NCI-H2196 treated with DMSO at 0.1 percent for 48 hours (cell line): ENCODE data around the gene WDR82.

Experiments used
- DNase-seq: peaks from one replicate; lab custom pipeline; 2025; ENCODE audit not compliant: unreplicated experiment; lab: John Stamatoyannopoulos, UW

WDR82 gene

DNA sequence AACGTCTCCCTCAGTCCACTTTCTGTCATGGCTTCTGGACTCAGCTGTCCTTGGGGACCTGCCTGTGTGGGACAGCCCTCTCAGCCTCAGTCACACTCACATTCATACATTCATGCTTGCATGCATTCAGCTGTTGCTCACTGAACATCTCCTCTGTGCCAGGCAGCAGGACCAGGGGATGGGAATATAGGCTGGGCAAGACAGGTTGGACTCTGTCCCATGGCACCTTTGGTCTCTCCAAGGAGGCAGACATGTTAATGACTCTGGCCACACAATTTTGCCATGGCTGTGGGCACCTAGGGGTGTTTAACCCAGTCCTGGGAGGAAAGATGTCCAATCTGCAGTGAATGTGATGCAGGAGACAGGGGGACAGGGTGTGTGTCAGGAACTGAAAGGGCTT is 29.9 kb upstream of the WDR82 start:
- no peak for DNase-seq

- no peak for DNase-seq
Observed at GRCh38 chr3:52306978-52307377, 28.5 kb upstream of the WDR82 start.

GRCh38 chr3:52305926-52306325 is 27.5 kb upstream of the WDR82 start:
- no peak for DNase-seq

GRCh38 chr3:52303811-52304210 is 25.4 kb upstream of the WDR82 start:
- no peak for DNase-seq

DNA sequence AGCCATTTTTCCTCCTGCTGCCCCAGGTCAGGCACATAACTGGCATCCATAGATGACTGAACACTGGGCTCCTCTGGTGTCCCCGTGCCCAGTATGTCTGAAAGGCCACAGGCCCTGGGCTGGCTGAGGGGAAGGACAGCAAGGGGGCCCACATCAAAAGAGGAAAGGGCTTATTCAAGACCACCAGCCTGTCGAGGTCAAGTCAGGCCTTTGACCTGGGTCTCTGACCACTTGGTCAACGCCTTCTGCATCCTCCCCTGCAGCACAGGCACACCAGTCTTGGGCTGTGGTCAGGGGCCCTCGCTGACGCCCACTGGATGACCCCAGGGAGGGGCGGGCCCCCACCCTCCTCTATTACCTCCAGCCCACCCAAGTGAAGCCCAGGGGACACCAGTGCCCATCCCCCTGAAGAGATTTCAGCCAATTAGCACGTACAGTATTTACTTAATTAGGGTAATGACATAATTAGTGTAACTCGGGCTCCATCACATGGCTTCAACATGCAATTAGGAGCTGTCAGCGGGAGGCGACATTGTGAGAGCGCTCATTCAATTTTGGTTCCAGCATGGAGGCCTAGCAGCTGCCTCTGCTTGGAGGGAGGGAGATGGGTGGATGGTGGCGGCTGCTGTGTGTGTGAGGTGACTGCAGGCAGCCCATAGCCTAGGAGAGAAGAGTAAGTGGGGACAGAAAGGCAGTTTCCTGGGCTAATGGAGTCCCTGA is 24.1 kb upstream of the WDR82 start:
- no peak for DNase-seq

- no peak for DNase-seq
Observed at GRCh38 chr3:52299879-52300611, 21.6 kb upstream of the WDR82 start.

DNA sequence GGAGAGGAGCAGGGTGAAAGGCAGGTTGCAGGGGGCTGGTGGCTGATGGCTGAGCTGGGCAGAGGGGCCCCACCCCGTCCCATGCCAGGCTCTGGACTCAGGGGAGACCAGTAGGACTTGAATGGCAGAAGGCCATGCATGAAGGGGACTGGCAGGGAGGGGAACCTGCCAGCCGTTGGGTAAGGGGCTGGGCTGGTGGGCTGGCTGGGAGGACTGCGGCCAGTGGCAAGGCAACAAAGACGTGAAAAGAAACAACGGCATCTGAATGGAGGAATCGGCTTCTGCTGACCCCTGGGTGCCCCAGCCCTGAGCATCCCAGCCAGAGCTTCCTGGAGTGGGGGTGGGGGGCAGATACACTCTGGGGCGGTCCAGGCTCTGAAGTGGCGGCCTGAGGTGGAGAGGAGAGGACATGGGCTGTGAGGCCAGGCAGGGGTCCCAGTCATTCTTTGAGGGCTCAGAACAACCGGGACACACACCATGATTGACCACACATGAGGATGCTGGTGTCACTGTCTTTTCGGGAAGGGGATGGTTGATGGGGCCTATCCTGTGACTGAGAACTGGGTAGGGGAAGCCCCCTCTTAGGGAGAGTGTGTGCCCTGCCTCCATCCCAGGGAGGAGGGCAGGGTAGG is 20.9 kb upstream of the WDR82 start:
- no peak for DNase-seq

GRCh38 chr3:52298149-52299098 is 20.0 kb upstream of the WDR82 start:
- DNase-seq: no peak

DNA sequence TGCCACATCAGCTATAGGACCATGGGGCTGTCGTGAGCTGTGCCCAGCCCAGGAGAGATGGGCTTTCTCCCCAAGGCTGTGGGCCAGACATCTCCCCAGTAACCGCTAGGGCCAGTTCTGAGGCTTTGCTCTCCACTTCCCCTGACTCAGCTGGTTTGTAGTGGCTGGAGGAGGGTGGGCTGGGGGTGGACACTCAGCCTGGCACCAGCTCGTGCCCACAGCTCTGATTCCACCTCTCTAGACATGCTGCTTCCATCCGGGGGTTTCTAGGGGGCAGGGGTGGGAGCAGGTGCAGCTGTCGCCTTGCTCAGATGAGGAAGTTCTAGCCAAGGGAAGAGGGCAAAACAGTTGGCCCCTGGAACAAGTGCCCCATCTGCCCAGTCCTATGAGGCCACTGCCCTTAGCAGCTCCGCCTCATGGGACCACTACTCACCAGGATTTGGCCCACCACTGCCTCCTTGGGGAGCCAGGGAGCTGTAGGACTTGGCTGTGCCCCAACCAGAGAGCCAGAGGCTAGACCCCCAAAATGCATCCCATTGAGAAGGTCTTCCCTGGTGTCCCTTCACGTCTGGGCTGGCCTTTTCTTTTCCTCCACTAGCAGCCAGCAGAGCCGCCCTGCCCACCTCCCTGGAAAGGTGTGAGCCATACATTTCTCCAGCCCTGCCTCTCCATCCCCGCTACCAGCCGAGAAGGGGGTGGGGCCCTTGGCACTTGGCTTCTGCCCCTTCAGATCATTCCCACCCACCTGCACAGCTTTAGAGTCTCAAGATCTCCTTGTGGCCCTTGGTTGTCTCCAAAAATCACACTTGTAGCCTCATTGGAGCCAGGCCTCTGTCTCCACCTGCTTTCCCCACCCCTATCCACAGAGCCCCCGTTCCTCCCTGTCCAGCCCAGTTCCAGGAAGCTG is 19.0 kb upstream of the WDR82 start:
- DNase-seq: no peak

GRCh38 chr3:52295671-52296208 is 17.3 kb upstream of the WDR82 start:
- no peak for DNase-seq

GRCh38 chr3:52294320-52295150 is 16.1 kb upstream of the WDR82 start:
- no peak for DNase-seq

DNA sequence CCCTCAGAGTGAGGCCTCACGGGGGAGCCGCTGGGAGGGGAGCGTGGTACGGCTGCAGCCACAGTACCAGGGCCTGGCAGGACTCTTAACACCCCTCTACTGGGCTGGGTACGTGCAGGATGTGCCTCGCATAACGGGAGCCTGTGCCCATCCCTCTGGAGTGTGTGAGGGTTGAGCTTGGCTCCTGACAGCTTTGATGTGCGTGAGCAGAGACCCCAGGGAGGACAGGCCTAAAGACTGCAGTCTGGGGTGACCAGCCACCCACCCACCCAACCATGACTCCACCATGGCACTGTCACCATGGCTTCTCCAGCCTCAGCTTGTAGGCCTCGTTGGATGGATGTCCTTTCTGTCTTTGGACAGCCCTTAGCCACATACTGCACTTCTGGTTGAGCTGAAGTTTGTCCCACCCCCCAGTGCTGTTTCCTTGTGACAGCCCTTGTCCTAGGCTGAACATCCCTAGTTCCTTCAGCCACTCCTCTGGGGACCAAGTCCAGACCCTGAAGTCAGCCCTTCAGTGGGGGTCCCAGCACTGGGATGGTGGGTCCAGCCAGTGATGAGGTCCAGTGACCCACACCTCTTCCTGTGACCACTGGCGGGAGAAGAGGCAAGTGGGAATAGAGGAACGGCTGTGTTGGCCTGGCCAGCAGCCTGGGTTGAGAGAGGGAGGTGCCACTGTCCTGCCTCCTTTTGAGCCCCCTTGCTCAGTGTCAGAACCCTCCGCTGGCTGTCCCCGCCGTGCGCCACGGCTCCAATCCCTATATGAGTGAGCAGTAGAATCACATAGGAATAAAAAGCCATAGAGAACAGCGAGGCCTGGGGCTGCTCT is 15.3 kb upstream of the WDR82 start:
- no peak for DNase-seq

- DNase-seq: no peak
Observed at GRCh38 chr3:52292247-52293065, 14.0 kb upstream of the WDR82 start.

- DNase-seq: no peak
Observed at GRCh38 chr3:52291508-52292181, 13.2 kb upstream of the WDR82 start.

GRCh38 chr3:52290596-52291507 is 12.4 kb upstream of the WDR82 start:
- DNase-seq: no peak
